T-helper 2 cell (primary cell): ENCODE results near the gene GRM1.

ENCODE experiments used
- DNase-seq, 5 experiments: peaks; one replicate each; pipeline versions ENCODE4 v3.0.0 to v3.0.0-alpha.2; 2012 to 2022

GRM1 gene

GRCh38 chr6:146336191-146336590 is 307.3 kb downstream of the GRM1 start:
- no peak for DNase-seq

GRCh38 chr6:146337376-146337775 is 308.5 kb downstream of the GRM1 start:
- DNase-seq = no peak

GRCh38 chr6:146339716-146340115 is 310.9 kb downstream of the GRM1 start:
- DNase-seq = no peak

GRCh38 chr6:146341493-146342230 is 312.8 kb downstream of the GRM1 start:
- no peak for DNase-seq

- no peak for DNase-seq
These were observed 316.7 kb downstream of the GRM1 start for GRCh38 chr6:146345598-146345997.

GRCh38 chr6:146347090-146347489 is 318.2 kb downstream of the GRM1 start:
- no peak for DNase-seq

- DNase-seq = no peak
These were observed 318.8 kb downstream of the GRM1 start for GRCh38 chr6:146347690-146348089.

- no peak for DNase-seq
These were observed 322.2 kb downstream of the GRM1 start for GRCh38 chr6:146351018-146351417.

- no peak for DNase-seq
These were observed 323.3 kb downstream of the GRM1 start for GRCh38 chr6:146352163-146352562.

- no peak for DNase-seq
These were observed 325.6 kb downstream of the GRM1 start for GRCh38 chr6:146354451-146354850.

- no peak for DNase-seq
These were observed 326.7 kb downstream of the GRM1 start for GRCh38 chr6:146355521-146356100.

- DNase-seq = peak in 1 of 5 experiments; percentile 83
These were observed 328.9 kb downstream of the GRM1 start for GRCh38 chr6:146357578-146358430.

GRCh38 chr6:146358431-146359046 is 329.7 kb downstream of the GRM1 start:
- DNase-seq = peak in 1 of 5 experiments; percentile 14

GRCh38 chr6:146359131-146359530 is 330.3 kb downstream of the GRM1 start:
- no peak for DNase-seq

- DNase-seq = no peak
These were observed 332.5 kb downstream of the GRM1 start for GRCh38 chr6:146361128-146361924.

GRCh38 chr6:146363838-146364607 is 335.2 kb downstream of the GRM1 start:
- no peak for DNase-seq

- DNase-seq = peak in 1 of 5 experiments; percentile 19
These were observed 336.1 kb downstream of the GRM1 start for GRCh38 chr6:146364816-146365594.

- DNase-seq = no peak
These were observed 338.2 kb downstream of the GRM1 start for GRCh38 chr6:146367061-146367460.

- no peak for DNase-seq
These were observed 341.0 kb downstream of the GRM1 start for GRCh38 chr6:146369866-146370265.

- no peak for DNase-seq
These were observed 352.6 kb downstream of the GRM1 start for GRCh38 chr6:146381486-146381885.
